ENCODE results near the gene SCNN1B. TPM values are rescaled to one million over a fixed set of nuclear protein-coding genes. Genes with fewer than 3 reads are reported as not detected.

Gene SCNN1B
- total RNA-seq: not detected

GRCh38 chr16:23302045-23302956, at the start of gene SCNN1B:
Gene SCNN1B (plus strand): TSS chr16:23302302. CDS start chr16:23348600, 46,298 bp downstream.

Other genes with a start within 250 kb of the SCNN1B start
- 1 to 10 TPM; 5.3 to 6.6 TPM for gene USP31, start 152.8 kb upstream of the SCNN1B start, total RNA-seq
- not detected for gene SCNN1G, start 119.6 kb upstream of the SCNN1B start, total RNA-seq
- 10 to 100 TPM; 17.5 to 17.6 TPM for gene COG7, start 150.9 kb downstream of the SCNN1B start, total RNA-seq
- 100 to 1,000 TPM in 1 of 2 experiments, 10 to 100 TPM in 1; 96.9 to 103 TPM for gene GGA2, start 208.2 kb downstream of the SCNN1B start, total RNA-seq

All from activated naive CD4-positive, alpha-beta T cell treated with anti-CD3 and anti-CD28 coated beads, Interleukin-2, amount 10 ng/mL, durations not matched to agents 5 hours and 36 hours (primary cell).